Epithelial cell of esophagus (primary cell): ENCODE measurements around the gene OR8B8.

ENCODE experiments used
- DNase-seq: peaks from one replicate; pipeline ENCODE4 v3.0.0; 2010; ENCODE audit warnings: low read depth
- H3K4me3 ChIP-seq: 2 replicates; pipeline ENCODE4 v1.5.1; 2011; ENCODE audit warnings: mild to moderate bottlenecking, low read length, control low read depth
- TF ChIP-seq, protein P1 (sequence below): IDR thresholded peaks from 2 replicates; pipeline ENCODE4 v1.5.1; 2011; ENCODE audit warnings: low read depth, mild to moderate bottlenecking, low read length, control low read depth, inconsistent platforms; ENCODE audit not compliant: insufficient read depth; ENCODE audit errors: missing control alignments

The OR8B8 gene

DNA sequence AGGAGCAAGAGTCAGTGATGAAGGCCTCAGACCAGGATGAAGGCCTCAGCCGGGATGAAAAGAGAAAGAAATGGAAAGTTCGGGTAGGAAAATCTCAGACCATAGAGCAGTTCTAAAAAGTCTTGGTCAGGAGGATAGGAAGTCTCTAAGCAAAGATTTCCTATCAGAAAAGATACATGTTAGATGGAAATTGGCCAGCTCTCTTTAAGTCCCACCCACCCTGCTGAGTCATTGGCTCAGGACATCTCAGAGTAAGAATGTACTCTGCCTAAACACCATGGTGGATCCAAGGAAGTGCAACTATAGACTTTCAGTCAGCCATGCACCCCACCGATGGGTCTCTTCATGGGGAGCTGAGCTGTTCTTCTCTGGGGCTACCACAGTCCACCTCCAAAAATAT lies 51.1 kb downstream of the OR8B8 start:
- H3K4me3 ChIP-seq: no peak overlapping the region
- TF ChIP-seq, protein P1, sequence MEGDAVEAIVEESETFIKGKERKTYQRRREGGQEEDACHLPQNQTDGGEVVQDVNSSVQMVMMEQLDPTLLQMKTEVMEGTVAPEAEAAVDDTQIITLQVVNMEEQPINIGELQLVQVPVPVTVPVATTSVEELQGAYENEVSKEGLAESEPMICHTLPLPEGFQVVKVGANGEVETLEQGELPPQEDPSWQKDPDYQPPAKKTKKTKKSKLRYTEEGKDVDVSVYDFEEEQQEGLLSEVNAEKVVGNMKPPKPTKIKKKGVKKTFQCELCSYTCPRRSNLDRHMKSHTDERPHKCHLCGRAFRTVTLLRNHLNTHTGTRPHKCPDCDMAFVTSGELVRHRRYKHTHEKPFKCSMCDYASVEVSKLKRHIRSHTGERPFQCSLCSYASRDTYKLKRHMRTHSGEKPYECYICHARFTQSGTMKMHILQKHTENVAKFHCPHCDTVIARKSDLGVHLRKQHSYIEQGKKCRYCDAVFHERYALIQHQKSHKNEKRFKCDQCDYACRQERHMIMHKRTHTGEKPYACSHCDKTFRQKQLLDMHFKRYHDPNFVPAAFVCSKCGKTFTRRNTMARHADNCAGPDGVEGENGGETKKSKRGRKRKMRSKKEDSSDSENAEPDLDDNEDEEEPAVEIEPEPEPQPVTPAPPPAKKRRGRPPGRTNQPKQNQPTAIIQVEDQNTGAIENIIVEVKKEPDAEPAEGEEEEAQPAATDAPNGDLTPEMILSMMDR: no peak
- DNase-seq: peak; percentile 30
